C1 segment of cervical spinal cord (tissue), 14 donors: ENCODE results near the gene SLF2.
"Not testable (repeated sequence)": the region's sequence is repeated elsewhere in the genome, so short reads cannot be mapped to it uniquely, and the experiment has no call there.

ENCODE experiments used
- DNase-seq, 14 donors: peaks; one replicate each; lab custom pipeline; 2025; lab: John Stamatoyannopoulos, UW

The SLF2 gene

GRCh38 chr10:100879741-100880360 is 32.9 kb upstream of the SLF2 start:
- DNase-seq: no peak

- DNase-seq: no peak
These were observed 31.1 kb upstream of the SLF2 start for GRCh38 chr10:100881556-100882213.

DNA sequence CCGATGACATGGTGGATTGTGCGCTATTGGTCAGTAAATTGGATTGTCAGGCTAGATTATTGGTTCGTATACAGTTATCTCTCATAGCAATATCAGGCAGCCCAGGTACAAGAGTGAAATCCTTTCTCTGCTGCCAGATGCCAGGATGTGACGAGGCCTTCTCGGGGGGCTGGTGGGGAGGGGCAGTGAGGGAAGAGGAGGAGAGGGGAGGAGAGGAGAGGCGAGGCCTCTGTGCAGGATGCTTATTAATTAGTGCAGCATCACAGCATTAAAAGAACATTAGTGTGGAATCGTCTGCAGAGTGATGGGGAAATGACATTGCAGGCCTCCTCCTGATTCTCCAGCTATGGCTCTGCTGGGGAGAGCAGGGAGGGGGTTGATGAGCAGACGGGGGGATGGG is 30.5 kb upstream of the SLF2 start:
- no peak for DNase-seq

GRCh38 chr10:100882671-100883311 is 30.0 kb upstream of the SLF2 start:
- DNase-seq: no peak

GRCh38 chr10:100883312-100883821 is 29.4 kb upstream of the SLF2 start:
- no peak for DNase-seq

GRCh38 chr10:100885611-100886010 is 27.2 kb upstream of the SLF2 start:
- DNase-seq: not testable (repeated sequence)

GRCh38 chr10:100886091-100886490 is 26.7 kb upstream of the SLF2 start:
- no peak for DNase-seq

- no peak for DNase-seq
These were observed 26.2 kb upstream of the SLF2 start for GRCh38 chr10:100886521-100886920.

DNA sequence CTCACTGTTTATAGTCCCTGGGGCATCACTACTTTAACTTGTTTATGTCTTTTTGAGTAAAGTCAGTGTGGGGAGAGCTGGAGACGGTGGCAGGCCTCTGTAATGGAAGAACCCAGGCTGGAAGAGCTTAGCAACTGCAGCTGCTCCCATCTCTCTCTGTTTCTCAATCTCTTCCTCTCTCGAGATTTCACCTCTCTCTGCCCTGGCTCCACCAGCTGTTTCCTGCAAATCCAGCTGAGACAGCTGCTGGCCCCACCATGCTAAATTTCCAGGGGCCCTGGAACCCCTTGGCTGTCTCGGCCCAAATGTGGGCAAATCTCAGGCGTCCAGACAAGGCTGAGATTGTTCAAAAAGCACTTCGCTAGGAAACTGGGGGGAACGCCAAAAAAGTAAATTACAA is 25.8 kb upstream of the SLF2 start:
- DNase-seq: no peak

- DNase-seq: no peak
These were observed 24.9 kb upstream of the SLF2 start for GRCh38 chr10:100887761-100888296.

DNA sequence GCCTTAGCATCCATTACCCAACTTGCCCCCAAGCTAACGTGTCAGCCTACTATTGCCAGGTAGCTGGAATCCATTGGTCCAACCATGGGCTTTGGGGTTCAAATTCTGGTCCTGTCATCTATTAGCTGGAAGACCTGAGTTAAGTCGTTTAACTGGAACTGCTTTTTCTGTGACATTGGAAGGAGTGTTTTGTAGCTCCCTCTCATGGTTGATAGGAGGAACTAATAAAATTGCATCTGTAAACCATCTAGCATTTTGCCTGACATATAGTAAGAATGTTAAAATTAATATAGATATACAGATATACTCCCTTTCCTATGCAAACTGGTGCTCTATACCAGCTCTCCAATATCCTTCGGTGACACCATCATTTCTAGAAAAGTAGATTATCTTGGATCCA is 23.8 kb upstream of the SLF2 start:
- no peak for DNase-seq

GRCh38 chr10:100889546-100889945 is 23.2 kb upstream of the SLF2 start:
- no peak for DNase-seq

DNA sequence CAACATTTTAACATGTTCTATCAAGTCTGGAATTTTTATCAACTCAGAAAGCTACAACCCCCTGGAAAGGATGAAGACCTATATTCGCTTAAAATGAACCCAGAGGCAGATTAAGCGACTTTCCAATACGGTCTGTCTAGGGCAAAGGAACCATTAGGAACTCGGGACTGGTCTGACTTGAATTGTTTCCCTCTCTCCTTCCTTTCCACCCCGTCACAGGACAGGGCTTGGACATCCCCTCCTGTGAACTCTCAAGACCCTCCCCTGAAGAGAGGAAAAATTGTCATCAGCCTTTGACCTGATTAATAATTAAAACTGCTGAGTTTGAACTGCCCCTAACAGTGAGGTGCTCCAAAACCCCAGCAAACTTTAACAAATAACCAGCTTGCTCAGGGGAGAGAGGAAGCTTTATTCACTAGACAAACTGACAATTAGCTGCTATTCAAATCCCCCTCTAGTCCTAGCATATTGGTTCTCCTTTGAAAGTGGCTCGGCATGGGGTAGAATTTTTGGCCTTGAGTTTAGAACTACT is 22.6 kb upstream of the SLF2 start:
- DNase-seq: no peak

DNA sequence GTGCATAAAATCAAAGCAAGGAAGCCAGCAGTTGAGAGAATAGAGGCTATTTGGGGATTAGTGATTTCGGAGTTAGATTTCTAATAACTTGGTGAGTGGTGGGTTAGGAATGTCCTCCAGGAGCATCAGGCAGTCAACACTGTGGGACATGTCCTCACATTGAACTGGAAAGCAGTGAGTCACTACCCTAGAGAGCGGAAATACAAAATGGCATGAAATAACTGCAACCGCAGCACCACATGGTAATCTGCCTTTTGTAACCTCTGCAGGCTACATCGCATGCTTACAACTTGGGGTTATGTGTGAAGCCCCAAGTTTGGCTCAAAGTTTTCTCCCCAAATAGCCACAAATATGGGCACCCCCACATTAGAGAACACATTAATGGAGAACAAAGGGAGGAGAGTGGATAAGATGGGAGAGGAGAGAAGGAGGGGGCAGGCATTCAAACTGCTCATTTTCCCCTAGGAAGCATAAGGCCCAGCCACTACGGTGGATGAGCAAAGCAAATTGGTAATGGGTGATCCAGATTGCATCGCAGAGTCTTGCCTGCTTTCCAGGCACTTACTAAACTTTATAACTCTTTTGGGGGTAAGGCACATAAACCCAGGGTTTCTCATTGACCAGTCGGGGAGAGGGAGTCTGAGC is 22.0 kb upstream of the SLF2 start:
- DNase-seq: no peak

GRCh38 chr10:100894033-100894432 is 18.7 kb upstream of the SLF2 start:
- no peak for DNase-seq

GRCh38 chr10:100894589-100895294 is 18.0 kb upstream of the SLF2 start:
- DNase-seq: no peak

DNA sequence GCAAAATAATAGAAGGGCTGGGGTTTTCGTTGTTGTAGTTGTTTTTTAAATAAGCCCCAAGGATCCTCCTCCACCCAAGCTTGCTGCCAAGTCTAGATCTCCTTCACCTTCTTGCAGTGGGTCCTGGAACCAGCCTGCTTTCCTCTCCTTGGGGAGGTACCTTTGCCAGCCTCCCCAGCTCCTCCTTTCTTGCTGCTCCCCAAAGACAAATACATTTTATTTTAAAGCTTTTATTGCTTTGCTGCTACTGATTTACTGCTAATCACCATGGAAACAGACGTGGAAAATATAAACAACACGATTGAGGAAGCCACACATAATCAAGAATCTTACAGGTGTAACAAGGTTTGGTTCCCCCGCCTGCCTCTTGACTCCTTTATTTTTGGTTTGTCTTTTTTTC is 17.4 kb upstream of the SLF2 start:
- DNase-seq: no peak

DNA sequence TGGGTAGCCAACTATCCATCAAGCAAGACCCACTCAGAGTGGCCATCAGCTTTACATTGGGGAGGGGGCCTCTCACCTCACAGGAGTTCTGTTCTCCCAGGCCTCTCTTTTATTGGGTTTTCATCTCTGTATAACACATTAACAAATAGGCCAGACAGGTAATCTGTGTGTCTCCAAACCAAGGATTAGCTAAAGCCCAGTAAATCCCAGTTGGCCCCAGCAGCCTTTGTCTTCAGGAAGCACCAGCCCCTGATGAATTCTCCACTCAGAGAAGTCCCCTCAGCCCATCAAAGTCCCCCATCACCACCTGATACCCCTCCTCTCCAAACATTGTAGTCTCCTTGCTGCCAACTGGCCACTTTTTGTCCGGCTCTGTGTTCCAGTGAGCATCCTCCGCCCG is 16.9 kb upstream of the SLF2 start:
- DNase-seq: no peak

DNA sequence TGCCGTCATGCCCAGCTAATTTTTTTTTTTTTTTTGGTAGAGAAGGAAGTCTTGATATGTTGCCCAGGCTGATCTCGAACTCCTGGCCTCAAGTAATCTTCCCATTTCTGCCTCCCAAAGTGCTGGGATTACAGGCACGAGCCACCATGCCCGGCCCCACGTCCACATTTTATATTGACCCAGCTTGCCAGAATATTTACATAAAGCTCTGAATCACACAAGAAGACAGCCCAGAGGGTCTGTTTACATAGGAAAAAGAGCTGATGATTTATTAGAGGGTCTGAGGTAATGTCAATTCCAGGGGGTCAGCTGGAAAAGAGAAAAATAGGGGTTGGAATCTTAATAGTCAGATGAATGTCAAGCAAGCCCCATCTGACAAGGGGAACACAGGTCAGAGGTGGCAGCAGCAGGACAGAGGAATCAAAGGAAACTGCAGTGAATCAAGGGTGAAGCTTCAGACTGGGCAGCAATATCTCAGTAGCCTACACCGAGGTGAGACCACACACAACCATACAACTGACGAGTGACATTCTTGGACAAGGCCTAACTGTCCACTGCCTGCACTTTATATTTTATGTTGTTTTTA is 15.8 kb upstream of the SLF2 start:
- DNase-seq: no peak

GRCh38 chr10:100897976-100898375 is 14.8 kb upstream of the SLF2 start:
- DNase-seq: no peak

- no peak for DNase-seq
These were observed 13.6 kb upstream of the SLF2 start for GRCh38 chr10:100899171-100899570.
